Central memory CD8-positive, alpha-beta T cell (primary cell): ENCODE data around the gene FYTTD1.
"Not testable (repeated sequence)": the region's sequence is repeated elsewhere in the genome, so short reads cannot be mapped to it uniquely, and the experiment has no call there.

Source experiments
- ATAC-seq: fragments of 150-1000 bp; cut with Tn5 transposase; replicated peaks from 2 replicates; pipeline ENCODE4 v1.10.0; 2022; ENCODE audit warnings: mild to moderate bottlenecking, moderate FRiP score, moderate number of reproducible peaks; ENCODE audit not compliant: poor library complexity, severe bottlenecking; ENCODE audit errors: extremely low read depth
- DNase-seq, 2 donors: peaks; one replicate each; pipeline ENCODE4 v3.0.0; 2021; ENCODE audit warnings: low spot score in 2 of 2
- H3K27ac Mint-ChIP-seq: one replicate; pipeline ENCODE4 v1.8.0; 2022; ENCODE audit warnings: low read depth, mild to moderate bottlenecking, moderate library complexity, mixed read lengths
- H3K27me3 Mint-ChIP-seq: one replicate; pipeline ENCODE4 v1.8.0; 2022; ENCODE audit warnings: mixed read lengths
- H3K36me3 Mint-ChIP-seq: one replicate; pipeline ENCODE4 v1.8.0; 2022; ENCODE audit warnings: mild to moderate bottlenecking, moderate library complexity, mixed read lengths; ENCODE audit not compliant: insufficient read depth
- H3K4me1 Mint-ChIP-seq: one replicate; pipeline ENCODE4 v1.8.0; 2022; ENCODE audit warnings: mixed read lengths
- H3K4me3 Mint-ChIP-seq: one replicate; pipeline ENCODE4 v1.8.0; 2022; ENCODE audit warnings: mild to moderate bottlenecking, moderate library complexity, mixed read lengths
- H3K9me3 Mint-ChIP-seq: one replicate; pipeline ENCODE4 v1.8.0; 2022; ENCODE audit warnings: mixed read lengths

Gene FYTTD1

DNA sequence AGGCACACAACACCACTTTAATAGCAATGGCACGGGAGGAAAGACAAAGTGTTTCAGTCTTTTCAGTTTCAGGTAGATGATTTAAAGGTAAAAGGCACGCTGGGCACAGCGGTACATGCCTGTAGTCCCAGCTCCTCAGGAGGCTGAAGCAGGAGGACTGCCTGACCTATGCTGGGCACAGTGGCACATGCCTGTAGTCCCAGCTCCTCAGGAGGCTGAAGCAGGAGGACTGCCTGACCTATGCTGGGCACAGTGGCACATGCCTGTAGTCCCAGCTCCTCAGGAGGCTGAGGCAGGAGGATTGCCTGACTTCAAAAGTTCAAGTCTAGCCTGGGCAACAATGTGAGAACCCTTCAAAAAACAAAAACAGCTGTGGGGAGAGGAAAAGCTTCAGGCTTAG is 21.8 kb upstream of the FYTTD1 start:
- H3K27ac Mint-ChIP-seq = peak overlapping the region; percentile 32
- H3K4me1 Mint-ChIP-seq = peaks cover 40% of the 10 kb centered on the region
- not testable (repeated sequence) for H3K27me3 Mint-ChIP-seq, DNase-seq, H3K36me3 Mint-ChIP-seq, H3K4me3 Mint-ChIP-seq, H3K9me3 Mint-ChIP-seq, ATAC-seq

DNA sequence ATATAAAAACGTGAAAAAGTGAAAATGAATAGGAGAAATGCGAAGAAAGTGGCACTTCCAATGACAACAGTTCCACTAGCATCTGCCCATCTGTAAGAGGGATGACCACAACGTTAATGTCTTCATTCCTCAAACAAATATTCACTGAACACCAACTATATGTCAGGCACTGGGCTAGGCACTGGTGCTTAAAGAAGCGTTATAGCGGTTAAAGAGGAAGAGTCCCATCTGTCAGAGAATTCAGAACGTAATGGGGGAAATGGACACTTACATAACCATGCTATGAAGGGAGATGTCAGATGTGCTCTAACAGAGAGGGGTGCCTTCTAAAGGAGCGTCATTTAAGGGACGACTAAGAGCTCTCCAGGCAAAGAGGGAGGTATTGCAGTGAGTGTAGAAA is 21.2 kb upstream of the FYTTD1 start:
- peak overlapping the region; percentile 8 for H3K27ac Mint-ChIP-seq
- ATAC-seq (no peak), DNase-seq (no peak)
- no peak overlapping the region for H3K4me3 Mint-ChIP-seq
- peaks cover 40% of the 10 kb centered on the region for H3K4me1 Mint-ChIP-seq
- H3K36me3 Mint-ChIP-seq = peaks cover 4% of the 10 kb centered on the region
- no peaks in the 10 kb centered on the region for H3K27me3 Mint-ChIP-seq
- no peaks in the 10 kb centered on the region for H3K9me3 Mint-ChIP-seq

DNA sequence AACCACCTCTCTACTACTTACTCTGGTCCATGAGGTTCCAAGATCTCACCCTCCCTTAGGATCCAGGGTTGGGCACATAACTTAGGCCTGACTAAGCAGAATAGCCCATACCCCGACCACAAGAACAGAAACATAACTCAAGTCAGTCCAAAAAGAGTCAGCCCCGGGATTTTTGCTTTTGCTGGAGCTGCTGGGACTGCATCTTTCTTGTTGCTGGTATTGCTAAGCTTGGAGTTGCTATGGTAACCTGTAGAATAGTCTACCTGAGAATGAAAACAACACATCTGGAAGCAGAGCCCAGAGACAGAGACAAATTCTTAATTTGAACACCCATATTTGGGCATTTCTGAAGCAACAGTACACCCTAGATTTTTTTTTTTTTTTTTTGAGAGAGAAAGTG is 19.5 kb upstream of the FYTTD1 start:
- H3K9me3 Mint-ChIP-seq = no peaks in the 10 kb centered on the region
- ATAC-seq (no peak), DNase-seq (no peak)
- peak overlapping the region; percentile 84 for H3K27ac Mint-ChIP-seq
- H3K36me3 Mint-ChIP-seq = peaks cover 6% of the 10 kb centered on the region
- no peaks in the 10 kb centered on the region for H3K27me3 Mint-ChIP-seq
- peaks cover 48% of the 10 kb centered on the region for H3K4me1 Mint-ChIP-seq
- no peak overlapping the region for H3K4me3 Mint-ChIP-seq

DNA sequence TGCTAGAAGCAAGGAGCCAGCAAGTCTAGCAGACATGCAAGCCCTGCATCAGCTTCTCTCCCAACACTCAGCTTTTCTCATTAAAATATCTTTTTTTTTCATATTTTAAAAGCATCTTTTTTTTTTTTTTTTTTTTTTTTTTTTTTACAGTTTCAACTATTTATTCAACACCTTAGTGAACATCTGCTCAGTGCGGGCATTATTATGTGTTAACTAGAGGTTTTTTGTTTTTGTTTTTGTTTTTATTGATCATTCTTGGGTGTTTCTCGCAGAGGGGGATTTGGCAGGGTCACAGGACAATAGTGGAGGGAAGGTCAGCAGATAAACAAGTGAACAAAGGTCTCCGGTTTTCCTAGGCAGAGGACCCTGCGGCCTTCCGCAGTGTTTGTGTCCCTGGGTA is 18.9 kb upstream of the FYTTD1 start:
- not testable (repeated sequence) for H3K27me3 Mint-ChIP-seq, DNase-seq, H3K4me3 Mint-ChIP-seq, ATAC-seq, H3K36me3 Mint-ChIP-seq, H3K9me3 Mint-ChIP-seq
- H3K27ac Mint-ChIP-seq = peak overlapping the region; percentile 84
- H3K4me1 Mint-ChIP-seq = peaks cover 48% of the 10 kb centered on the region

DNA sequence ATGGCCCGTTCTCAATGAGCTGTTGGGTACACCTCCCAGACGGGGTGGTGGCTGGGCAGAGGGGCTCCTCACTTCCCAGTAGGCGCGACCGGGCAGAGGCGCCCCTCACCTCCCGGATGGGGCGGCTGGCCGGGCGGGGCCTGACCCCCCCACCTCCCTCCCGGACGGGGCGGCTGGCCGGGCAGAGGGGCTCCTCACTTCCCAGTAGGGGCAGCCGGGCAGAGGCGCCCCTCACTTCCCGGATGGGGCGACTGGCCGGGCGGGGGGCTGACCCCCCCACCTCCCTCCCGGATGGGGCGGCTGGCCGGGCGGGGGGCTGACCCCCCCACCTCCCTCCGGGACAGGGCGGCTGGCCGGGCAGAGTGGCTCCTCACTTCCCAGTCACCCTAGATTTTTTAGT is 18.2 kb upstream of the FYTTD1 start:
- not testable (repeated sequence) for ATAC-seq, H3K27me3 Mint-ChIP-seq, H3K27ac Mint-ChIP-seq, H3K4me3 Mint-ChIP-seq, H3K9me3 Mint-ChIP-seq, H3K36me3 Mint-ChIP-seq, DNase-seq
- H3K4me1 Mint-ChIP-seq = peaks cover 51% of the 10 kb centered on the region

DNA sequence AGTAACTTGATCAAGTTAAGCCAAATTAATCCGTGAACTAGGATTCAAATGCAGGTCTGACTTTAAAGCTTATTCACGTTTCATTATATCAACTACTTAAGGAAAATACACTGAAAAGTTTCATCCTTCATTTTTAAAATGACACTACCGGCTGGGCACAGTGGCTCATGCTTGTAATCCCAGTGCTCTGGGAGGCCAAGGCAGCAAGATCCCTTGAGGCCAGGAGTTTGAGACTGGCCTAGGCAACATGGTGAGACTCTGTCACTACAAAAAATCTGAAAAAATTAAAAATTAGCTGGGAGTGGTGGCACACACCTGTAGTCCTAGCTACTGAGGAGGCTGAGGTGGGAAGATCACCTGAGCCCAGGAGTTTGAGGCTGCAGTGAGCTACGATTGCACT is 16.6 kb upstream of the FYTTD1 start:
- Mint-ChIP-seq H3K4me3 (no peak overlapping the region), H3K9me3 (no peaks in the 10 kb centered on the region), H3K36me3 (peaks cover 10% of the 10 kb centered on the region), H3K27me3 (no peaks in the 10 kb centered on the region), H3K4me1 (peaks cover 56% of the 10 kb centered on the region), H3K27ac (no peak overlapping the region)
- no peak for DNase-seq
- no peak for ATAC-seq

DNA sequence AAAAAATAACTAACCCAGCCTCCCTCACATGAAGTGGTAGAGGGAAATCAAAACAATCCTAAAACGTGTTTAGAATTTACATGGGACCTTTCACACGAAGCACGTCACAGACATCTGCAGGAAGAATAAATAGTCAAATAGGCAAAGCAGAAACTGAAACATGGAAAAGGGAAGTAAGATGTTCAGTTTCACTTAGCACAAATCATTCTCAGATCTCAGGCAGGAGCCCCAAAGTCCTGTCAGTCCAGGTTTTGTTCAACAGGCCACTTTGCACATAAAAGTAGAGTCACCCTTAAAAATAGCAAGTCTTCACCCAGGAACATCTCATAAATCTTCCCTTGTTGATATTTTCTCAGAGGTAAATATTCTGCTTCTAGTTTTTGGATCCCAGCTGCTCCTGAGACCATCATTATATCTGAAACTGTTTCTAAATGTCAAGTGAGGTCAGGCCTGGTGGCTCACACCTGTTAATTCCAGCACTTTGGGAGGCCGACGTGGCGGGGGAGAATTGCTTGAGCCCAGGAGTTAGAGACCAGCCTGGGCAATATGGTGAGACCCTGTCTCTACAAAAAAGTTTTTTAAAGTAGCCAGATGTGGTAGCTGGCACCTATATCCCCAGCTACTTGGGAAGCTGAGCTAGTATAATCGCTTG is 14.9 kb upstream of the FYTTD1 start:
- Mint-ChIP-seq H3K4me1 (peaks cover 48% of the 10 kb centered on the region), H3K4me3 (peak overlapping the region; percentile 19), H3K27ac (no peak overlapping the region), H3K36me3 (peaks cover 7% of the 10 kb centered on the region), H3K27me3 (no peaks in the 10 kb centered on the region), H3K9me3 (no peaks in the 10 kb centered on the region)
- DNase-seq = no peak
- no peak for ATAC-seq

DNA sequence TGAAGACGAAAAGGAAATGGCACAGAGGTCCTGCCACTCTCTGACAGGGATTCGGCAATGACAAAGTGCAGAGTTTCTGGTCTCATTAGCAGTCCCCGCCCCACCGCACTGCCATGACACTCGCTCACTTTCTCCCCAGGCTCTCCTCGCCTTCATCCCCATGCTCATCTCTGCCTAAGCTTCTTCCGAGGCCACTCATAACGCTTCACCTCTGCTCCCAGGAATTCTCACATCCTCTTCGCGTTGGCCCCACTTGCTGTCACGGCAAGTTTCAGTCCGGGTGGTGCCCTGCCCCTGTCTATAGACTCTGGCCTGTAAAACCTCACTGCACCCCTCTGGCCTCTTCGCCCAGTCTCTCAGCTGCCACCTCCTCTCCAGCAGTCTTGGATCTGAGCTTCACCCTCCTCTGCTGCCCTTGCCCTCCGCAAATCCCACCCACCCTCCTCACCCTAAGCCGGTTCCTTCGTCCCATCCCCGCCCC is 13.6 kb upstream of the FYTTD1 start:
- H3K9me3 Mint-ChIP-seq = no peaks in the 10 kb centered on the region
- H3K27me3 Mint-ChIP-seq = no peaks in the 10 kb centered on the region
- peaks cover 36% of the 10 kb centered on the region for H3K4me1 Mint-ChIP-seq
- ATAC-seq = peak; percentile 34
- no peak for DNase-seq
- H3K4me3 Mint-ChIP-seq = peak overlapping the region; percentile 84
- H3K36me3 Mint-ChIP-seq = peaks cover 7% of the 10 kb centered on the region
- peak overlapping the region; percentile 90 for H3K27ac Mint-ChIP-seq

DNA sequence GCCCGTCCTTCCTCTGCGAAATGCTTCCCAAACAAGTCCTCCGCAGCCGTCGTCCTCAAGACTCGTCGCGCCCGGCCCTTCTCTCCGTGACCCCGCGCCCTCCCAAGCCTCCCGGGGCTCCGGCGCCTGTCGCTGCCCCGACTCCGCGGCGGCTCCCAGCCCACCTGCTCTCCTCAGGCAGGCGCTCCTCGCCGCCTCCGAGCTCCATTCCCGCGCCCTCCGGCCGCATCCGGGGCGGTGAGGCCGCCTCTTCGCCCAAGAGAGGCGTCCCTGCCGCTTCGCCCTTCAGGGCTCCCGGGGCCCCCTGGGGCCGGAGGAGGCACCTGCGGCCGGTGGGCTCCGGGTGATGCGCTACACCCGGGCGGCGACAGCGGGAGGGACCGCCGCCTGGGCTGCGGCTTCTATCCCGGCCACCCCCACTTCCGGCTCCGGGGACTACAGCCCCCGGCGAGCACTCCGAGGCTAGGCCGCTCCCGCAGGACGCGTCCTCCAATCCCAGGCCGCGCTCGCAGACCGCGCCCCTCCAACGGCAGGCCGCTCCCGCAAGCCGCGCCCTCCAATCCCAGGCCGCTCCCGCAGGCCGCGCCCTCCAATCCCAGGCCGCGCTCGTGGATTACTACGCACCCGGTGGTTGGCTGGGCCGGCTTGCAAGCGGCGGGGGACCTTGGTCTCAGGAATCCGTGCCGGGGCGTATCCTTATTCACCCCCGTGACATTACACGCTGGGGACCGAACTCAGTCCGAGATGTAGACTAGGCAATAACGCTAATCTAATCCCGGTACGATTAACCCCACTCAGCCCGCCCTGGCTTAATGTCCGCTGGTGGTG is 13.0 kb upstream of the FYTTD1 start, which contains the start of gene RUBCN:
RUBCN (minus strand) TSS at position 414 of the 828 bp plus-strand sequence; CDS start at position 229, 185 bp downstream.
- peaks cover 7% of the 10 kb centered on the region for H3K36me3 Mint-ChIP-seq
- H3K9me3 Mint-ChIP-seq = no peaks in the 10 kb centered on the region
- H3K27ac Mint-ChIP-seq = peak within 1 kb of the TSS; percentile 90
- peaks cover 35% of the 10 kb centered on the region for H3K4me1 Mint-ChIP-seq
- peak within 1 kb of the TSS; percentile 84 for H3K4me3 Mint-ChIP-seq
- DNase-seq (peak; percentile 76 to 86), ATAC-seq (peak; percentile 93)
- H3K27me3 Mint-ChIP-seq = no peaks in the 10 kb centered on the region

DNA sequence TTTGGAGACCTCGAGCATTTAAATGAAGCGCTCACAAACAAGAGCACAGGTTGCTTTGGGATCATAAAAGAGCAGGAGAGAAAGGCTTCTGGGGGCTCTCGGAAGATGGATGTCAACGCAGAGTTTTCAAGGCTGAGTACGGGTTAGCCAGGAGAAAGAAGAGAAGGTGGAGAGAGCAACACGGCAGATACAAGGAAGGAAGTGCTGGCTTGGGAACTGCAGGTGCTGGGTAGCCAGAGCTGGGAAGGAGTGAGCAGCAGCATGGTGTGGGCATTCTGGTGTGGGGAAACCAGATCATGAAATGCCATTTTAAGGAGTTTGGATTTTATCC is 12.4 kb upstream of the FYTTD1 start:
- Mint-ChIP-seq H3K9me3 (no peaks in the 10 kb centered on the region), H3K27ac (peak overlapping the region; percentile 90), H3K27me3 (no peaks in the 10 kb centered on the region), H3K4me1 (peaks cover 29% of the 10 kb centered on the region), H3K36me3 (peaks cover 7% of the 10 kb centered on the region), H3K4me3 (peak overlapping the region; percentile 84)
- DNase-seq (no peak), ATAC-seq (no peak)

DNA sequence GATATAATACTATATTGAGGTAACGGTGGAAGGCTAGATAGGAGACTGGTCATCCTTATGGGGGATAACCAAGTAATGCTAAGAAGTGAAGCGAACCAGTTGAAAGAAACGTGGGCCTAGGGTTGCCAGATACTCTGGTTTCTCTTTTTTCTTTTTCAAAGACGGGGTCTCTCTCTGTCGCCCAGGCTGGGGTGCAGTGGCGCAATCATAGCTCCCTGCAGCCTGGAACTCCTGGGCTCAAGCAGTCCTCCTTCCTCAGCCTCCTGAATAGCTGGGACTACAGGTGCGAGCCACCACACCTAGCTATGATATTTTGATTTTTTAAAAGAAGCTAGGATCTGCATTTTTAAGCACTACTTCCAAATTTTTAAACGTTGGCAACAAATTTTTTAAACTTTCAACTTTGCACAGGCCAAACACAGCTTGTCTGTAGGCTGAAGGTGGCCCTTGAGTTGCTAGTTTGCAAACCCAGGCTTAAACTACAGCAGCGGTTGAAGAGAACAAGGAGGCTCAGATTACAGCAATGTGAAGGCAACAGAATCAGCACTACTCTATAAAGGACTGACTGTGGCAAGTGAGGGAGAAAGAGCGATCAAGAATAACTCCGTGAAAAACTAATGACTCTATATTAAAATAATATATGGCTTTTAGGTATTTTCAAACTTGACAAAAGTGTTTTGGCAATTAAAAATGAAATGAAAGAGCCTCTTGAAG is 11.8 kb upstream of the FYTTD1 start:
- DNase-seq (no peak), ATAC-seq (no peak)
- Mint-ChIP-seq H3K4me1 (peaks cover 26% of the 10 kb centered on the region), H3K36me3 (peaks cover 7% of the 10 kb centered on the region), H3K9me3 (no peaks in the 10 kb centered on the region), H3K27me3 (no peaks in the 10 kb centered on the region), H3K4me3 (peak overlapping the region; percentile 84), H3K27ac (peak overlapping the region; percentile 90)

DNA sequence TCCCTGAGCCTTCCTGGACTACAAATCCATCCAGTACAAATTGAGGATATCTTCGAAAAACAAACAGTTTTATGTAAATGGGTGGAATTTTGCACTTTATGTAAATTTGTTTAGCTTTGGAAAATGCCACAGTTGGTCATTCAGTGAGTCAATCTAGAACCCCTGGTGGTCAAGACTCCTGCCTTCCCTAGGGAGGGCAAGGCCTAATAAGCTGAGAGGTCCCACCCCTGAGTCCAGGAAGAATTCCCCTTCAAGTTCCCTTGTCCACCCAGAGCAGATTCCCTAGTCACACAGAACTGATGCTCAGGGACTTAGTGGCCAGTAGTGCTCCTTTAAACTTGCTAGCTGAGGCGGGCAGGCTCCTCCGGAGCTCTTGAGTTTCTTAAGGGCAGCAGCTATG is 6.9 kb upstream of the FYTTD1 start:
- Mint-ChIP-seq H3K36me3 (no peaks in the 10 kb centered on the region), H3K9me3 (no peaks in the 10 kb centered on the region), H3K4me1 (peaks cover 5% of the 10 kb centered on the region), H3K27me3 (no peaks in the 10 kb centered on the region), H3K4me3 (no peak overlapping the region), H3K27ac (no peak overlapping the region)
- ATAC-seq (no peak), DNase-seq (no peak)
